HG02798 (cell line): ENCODE measurements around the gene MYO1G.
A peak's percentile ranks its signal among the peaks of the same experiment; 100 is the strongest.

ENCODE experiments used
- ATAC-seq: cut with Tn5 transposase; IDR thresholded peaks from one replicate; pipeline ENCODE4 v1.9.1; 2021; ENCODE audit warnings: mild to moderate bottlenecking; ENCODE audit not compliant: unreplicated experiment, poor library complexity

Gene MYO1G

DNA sequence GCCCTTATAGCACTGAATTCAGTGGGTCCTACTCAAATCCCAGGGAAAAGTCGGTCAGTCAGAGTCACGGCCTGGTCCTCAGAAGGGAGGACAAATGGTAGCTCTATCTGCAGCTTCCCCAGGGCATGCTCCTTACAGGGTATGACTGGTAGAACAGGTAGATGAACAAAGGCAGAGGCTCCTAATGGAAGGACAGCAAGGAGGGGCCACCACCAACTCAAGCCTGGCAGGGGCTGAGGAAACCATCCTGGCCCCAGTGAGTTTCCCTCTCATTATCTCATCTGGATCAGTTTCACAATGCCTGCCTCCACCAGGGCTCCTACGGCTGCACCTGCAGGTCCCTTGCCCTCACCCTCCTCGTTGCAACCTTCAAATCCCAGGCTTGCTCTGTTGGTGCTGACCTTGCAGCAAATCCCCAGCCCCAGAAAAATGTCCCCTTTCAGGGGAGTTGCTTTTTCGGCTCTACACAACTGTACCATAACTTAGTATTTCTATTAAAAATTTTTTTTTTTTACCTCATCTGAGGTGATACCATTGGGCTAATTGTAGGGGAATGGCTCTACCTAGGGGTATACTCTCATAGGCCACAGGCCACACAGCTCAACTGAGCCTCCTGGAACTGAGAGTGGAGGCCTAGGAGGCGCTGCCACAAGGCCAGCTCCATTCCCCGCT, 2.4 kb upstream of the MYO1G start:
- peak; percentile 2 for ATAC-seq

DNA sequence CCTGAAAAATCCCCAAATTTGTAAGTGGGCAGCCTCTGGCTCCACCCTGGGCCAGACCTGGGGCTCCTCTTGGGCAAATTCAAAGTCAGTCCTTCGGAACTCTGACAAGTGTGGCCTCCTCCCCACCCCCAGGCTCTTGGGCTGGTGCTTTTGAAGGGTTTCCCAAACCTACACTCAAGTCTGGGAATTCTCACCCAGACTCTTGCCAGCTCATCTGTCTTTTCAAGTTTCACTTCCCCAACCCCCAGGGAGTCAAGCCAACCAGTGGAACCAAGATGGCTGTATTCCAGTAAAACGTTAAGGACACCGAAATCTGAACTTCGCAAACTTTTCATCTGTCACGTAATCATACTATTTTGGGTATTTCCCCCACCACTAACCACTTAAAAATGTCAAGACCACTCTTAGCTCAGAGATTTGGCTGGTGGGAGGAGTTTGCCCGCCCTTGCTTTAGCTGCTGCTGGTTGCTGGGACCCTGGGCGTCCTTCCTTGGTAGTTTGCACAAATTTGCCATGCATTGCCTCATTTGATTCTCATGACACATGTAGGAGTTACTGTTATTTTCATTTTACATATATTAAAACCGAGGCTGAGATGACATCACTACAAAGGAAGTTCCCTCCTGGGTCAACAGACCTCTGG, 1.7 kb upstream of the MYO1G start:
- peak; percentile 55 for ATAC-seq

DNA sequence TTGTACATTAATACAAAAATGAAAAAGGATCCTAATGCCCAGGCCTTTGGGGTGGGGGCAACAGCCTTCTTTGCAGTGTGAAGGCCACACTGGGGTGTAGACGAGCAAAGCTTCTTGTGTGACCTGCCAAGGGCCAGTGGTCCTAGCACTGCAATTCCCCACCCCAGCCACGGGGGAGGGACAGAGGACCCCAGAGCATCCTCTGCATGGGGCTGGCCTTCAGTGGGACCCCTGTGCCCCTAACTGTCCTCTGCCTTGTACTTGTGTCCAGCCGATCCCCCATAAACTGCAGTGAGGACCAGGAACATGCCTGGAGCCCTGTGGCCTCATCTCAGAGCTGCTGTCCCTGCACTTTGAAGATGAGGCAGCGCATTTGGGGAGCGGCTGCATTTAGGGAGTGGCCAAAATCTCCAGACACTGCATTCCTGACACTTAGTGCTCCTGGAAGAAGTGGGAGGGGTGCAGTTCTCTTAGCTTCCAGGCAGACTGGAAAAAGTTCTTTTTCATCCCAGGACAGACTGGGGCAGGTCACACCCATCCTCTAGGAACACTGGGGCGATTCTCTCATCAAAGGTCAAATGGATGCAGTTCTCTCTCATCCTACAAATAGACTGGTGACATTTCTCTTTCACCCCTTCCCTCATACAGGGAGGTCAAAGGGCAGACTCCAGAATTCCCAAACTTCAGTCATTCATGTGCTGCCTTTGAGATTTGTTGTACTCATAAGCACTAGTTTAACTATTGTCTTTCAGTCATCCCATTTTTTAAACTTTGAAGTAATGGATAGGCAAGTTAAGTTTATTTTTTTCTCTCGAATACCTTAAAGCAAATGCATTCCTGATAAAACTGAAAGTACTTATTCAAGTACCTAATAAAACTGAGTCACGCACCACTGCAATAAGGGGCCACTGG, 922 bp upstream of the MYO1G start:
- peak; percentile 6 for ATAC-seq

DNA sequence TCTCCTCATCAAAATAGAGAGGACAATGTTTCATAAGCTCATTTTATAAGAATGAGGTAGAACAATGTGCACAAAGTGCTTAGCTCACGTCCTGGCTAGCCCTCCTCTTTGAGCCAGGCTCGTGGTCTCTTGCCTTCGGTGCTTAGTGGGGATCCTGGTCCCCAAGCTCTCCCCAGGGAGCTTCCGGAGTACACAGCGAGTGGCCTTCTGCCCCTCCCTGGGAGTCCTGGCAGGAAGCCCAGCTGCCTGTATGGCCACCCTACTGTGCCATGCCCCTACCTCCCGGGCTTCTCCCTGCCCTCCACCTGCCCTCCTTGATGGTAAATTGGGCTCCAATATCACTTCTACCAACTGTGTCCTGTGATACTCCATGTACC, 868 bp downstream of the MYO1G start:
- no peak for ATAC-seq

DNA sequence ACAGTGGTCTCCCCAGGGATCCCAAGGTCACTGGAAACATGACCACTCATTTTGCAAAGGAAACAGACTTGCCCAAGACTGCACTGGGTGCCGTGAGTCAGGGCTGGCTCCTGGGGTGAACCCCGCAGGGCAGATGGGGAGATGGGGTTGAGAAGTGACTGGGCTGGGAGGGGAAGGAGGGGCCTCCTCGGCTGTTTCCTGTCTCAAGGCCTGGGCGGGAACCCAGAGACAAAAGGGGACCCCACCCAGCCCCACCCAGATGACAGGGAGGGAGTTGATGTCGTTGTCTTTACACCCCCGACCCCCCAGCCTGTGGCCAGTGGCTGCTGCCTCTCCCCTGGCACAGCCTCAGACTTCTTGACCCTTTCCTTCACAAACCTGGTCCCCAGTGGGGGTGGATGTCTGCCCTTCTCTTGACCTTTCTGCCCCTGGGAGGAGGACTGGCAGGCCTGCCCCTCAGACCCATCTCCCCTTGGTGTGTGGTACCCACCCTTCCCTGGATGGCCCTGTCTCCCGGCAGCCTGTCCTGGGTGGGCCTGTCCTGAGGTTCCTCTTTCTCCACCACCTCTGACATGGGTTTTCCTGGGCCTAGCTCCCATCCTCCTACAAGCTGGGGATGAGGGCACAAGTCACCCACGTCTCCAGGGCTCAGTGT, 1.4 kb downstream of the MYO1G start:
- ATAC-seq, result no peak

DNA sequence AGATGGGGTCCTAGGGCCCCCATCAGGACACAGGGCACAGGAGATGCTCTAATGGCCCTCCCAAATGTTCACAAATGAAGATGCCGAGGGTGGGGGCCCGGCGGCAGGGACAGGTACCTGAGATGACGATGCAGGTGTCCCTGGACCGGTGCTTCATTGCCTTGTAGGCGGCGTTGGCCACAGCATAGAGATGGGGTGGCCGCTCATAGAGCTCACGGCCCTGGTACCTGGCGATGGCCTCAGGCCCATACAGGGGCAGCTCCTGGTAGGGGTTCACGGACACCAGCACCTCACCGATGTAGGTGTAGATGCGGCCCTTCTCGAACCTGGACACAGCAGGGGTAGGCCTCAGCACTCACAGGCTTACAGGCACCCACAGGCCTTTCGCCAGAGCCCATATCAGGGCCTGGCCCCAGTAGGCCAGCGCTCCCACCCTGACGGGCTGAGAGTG, 2.0 kb downstream of the MYO1G start:
- no peak for ATAC-seq

DNA sequence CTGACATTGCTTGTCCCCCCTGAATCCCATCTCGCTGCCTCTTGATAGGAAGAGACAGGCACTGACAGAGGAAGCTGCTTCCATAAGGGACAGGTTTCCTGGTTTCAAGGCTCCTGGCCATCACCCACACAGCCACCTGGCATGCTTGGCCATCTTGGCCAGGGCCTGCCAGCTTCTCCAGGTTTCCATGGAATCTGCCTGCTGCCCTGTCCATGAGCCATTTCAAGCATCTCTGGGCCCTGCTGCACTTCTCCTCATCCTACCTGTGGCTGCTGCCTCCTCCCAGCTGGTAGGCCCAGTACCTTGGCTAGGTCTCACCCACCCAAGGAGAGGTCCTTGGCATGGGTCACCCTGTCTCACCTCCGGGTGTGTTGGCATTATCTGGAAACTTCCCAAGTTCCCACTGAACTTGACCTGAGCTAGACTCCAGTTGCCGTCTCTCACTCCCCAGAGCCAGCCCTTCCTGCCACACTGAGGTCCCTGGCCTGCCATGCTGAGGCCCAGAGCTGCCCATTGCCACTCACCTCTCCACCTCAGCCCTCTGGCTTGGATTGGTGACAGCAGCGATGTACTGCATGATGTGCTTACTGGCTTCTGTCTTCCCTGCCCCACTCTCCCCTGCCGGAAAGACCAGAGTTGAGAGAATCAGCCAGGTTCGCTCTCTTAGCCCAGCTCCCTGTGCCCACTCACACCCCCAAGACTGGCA, 2.6 kb downstream of the MYO1G start:
- ATAC-seq, result no peak

DNA sequence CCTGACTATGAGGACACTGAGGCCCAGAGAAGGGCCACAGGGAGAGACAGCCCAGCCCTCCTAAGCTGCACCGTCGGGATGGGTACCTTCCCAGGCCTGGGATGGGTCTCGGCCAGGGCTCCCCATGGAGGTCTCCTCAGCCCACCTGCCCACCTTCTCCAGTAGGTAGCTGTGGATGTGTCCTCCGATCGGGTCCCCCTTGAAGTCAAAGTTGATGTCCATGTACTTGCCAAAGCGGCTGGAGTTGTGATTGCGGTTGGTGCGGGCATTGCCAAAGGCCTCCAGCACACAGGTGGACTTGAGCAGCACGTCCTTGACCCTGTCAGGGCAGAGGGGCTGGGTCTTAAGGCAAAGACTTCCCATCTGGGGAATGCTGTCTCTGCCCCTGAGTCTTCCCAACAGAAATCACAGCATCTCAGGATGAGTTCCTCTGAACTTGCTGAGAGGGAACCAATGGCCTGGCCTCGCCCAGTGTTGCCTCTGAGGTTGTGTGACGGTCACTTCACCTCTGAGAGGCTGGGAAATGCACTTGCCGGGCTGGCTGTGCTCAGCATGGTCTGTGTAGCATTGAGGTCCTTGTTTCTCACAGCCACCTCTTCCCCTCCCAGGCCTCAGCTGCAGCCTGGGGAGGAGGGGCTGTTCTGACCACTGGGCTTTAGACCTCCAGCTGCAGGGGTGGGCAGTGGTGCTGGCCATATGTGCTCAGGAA, 3.3 kb downstream of the MYO1G start:
- ATAC-seq, result no peak

DNA sequence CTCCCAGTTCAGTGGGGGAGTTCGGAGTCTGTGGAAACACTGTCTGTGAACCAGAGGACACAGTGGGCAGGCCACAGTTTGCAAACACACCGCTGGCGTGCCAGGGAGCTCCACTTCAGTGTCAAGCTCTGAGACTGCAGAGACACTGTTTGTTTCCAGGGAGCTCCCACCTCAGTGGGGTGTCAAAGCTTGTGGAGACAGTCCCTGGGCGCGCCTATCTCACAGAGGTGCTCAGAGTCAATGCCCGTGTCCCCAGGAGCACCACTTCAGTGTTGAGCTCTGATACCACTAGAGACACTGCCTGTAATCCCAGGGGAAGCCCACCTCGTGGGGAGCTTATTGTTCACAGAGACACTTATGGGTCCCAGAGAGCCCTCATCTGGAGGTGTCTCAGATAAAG, 4.3 kb downstream of the MYO1G start:
- no peak for ATAC-seq

DNA sequence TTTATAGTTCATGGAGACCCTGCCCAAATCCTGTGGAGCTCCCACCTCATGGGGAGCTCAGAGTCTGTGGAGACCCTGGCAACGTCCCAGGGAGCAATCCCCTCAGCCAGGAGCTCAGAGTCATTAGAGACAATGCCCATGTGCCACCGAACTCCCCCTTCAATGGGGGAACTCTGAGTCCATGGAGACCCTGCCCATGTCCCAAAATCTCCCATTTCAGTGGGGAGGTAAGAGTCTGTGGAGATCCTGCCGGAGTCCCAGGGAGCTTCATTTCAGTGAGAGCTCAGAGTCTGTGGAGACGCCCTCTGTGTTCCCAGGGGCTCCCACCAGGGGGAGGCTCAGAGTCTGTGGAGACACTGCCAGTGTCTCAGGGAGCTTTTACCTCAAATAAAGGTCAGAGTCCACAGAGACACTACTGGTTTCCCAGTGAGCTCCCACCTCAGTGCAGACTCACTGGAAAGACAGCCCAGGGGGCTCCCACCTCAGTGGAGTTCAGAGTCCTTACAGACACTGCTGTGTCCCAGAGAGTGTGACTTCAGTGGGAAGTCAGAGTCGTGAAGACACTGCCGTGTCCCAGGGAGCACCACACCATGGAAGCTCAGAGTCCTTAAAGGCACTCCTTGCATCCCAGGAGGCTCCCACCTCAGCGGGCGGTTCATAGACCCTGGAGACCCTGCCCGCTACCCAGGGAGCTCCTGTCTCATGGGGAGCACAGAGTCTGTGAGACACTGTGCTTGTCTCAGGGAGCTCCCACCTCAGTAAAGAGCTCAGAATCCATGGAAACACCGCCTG, 5.0 kb downstream of the MYO1G start:
- no peak for ATAC-seq

DNA sequence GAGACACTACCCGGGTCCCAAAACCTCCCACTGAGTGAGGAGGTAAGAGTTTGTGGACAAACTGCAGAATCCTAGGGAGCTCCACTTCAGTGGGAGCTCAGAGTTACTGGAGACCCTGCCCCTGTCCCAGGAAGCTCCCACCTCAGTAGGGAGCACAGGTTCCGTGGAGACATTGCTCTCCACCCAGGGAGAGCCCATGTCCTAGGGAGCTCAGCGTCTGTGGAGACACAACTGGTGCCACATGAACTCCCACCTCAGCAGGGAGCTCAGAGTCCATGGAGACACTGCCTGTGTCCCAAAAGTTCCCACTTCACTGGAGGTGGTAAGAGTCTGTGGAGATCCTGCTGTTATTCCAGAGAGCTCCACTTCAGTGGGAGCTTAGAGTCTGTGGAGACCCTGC, 6.3 kb downstream of the MYO1G start:
- no peak for ATAC-seq

DNA sequence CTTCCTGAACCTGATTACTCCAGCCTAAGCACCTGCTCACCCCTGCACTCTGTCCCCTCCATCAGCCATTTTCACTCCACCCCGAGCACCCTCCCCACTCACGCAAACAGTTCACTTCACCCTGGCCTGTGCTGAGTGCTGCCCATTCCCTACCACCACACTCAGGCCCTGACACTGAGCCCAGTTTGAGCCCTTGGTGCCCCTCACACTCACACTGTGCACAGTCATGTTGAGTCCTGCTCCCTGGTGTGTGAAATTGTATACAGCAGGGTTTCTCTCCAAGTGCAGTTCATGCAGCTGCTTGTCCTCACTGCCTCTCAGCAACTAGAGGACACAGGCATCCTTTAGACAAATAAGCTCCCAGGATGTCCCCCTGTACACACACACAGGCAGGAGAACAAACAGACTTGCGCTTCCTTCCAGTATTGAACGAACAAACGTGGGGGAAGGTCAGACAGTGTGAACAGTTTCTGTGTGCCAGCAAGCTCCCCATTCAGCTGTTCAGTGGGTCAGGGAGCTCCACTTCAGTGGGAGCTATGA, 6.8 kb downstream of the MYO1G start:
- no peak for ATAC-seq

DNA sequence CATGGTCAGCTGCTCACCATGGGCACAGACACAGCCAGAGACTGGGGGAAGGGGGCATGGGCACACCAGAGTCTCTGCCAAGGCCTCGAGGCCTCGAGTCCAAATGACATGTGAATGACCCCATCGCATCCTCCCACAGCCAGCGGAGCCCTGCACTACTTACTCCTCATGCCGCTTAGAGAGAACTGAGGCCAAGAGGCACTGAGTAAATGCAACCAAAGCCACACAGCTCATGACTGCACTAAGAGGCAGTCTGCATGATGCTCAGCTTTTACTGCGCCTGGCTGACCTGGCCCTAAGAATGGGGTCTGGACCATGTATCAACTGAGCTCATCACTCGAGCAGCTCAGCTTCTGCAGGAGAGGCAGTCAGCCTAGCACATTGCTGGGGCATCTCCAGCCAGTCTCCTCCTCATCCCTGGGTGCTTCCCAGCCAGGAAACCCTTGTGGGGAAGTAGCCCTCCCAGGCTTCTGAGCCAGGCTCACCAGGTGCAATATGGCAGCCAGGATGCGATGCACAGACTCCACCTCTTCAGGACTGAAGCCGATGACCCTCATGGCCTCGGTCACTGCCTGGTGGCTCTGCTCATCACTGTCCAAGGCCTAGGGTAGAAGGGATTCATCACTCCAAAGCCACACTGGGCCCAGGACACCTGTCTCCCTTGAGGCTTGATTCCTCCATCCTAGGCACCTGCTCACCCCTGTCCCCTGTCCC, 7.5 kb downstream of the MYO1G start:
- no peak for ATAC-seq

DNA sequence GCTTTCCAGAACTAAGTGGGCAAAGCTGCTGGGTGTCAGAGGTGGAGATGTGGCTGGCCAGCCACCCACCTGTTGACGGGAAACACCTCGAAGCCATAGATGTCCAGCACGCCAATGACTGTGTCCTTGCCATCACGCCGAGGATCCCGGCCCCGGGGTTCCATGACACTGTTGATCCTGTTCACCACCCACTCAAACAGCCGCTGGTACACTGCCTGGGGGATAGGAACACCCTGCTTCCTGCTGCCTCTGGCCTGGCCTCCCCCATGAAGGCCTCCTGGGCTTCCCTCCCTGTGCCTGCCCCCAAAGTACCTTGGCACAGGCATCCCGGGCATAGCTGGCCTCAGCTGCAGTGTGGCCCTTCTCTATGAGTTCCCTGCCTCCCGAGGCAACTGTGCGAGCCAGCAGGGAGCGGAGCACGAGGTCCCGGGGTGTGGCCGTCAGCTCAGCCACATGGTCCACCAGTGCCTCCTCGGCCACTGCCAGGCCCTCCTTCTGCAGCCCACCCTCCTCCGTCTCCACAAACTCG, 8.2 kb downstream of the MYO1G start:
- ATAC-seq, result no peak

DNA sequence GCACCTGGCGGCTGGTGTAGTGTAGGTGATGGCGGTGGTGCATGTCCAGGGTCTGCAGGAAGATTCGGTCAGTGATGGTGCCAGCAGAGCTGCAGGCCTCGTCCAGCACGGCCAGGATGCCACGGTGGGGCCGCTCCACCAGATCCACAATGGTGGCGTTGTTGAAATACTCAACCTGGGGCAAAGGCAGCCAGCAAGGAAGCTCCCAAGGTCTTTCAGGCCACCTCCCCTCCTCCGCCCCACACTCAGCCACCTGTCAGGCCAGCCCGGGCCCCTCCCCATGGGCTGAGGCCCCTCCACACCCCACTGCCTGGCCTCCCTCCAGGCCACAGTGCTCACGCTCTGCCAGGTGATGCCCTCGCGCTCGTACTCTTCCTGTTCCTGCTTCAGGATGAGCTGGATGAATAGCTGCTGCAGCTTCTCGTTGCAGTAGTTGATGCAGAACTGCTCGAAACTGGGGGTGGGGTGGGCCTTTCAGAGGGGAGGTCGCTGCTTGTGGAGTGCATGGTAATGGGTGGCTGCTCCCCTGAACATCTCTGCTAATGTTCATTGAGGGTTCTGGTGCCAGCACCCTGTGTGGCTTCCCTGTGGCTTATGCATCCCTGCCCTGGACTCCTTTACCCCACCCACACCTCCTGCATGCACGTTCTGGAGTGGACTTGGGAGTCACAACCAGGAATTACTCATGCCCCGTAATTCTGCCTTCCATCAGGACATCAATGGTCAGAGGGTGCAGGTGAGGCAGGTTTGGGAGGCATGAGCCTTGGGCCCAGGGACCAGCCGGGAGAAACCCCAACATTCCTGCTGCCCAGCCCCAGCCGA, 8.9 kb downstream of the MYO1G start:
- no peak for ATAC-seq

DNA sequence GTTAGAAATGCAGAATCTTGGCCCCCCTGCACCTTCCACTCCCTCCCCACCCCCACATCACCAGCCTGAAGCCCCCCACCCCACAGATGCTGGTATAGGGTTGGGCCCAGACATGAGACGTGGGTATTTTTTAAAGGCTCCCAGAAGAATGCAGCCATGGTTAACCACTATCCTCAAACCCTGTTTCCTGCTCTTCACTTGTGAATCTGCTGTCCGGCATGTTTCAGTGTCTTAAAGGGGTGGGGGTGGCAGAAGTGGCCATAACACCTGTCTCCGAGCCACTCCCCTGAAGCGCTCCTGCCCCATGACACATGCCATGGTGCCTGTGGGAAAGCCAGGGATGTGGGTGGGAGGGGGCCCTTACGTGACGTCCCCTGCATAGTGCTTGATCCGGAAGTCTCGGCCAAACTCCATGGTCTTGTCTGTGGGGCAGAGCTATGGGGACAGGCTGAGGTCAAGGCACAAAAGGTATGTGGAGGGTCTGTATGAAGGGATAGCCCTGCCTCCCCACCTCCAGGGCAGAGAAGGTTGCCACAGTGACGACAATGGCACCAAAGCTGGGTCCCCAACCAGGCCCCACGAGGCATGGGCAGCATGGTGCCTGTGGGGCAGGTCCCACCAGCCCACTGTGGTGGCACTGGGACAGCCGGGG, 9.6 kb downstream of the MYO1G start:
- ATAC-seq, result no peak
